HG03064 (cell line): ENCODE data around the gene C12orf56.
"Not testable (repeated sequence)": the region's sequence is repeated elsewhere in the genome, so short reads cannot be mapped to it uniquely, and the experiment has no call there.

Experiments
- ATAC-seq: cut with Tn5 transposase; IDR thresholded peaks from one replicate; pipeline ENCODE4 v1.9.1; 2021; ENCODE audit warnings: low read depth; ENCODE audit not compliant: unreplicated experiment

Gene C12orf56

GRCh38 chr12:64387197-64387816, 3.3 kb downstream of the C12orf56 start:
- no peak for ATAC-seq

- no peak for ATAC-seq
These were observed 5.1 kb downstream of the C12orf56 start for GRCh38 chr12:64385468-64385867.

- no peak for ATAC-seq
These were observed 5.5 kb downstream of the C12orf56 start for GRCh38 chr12:64385019-64385418.

- ATAC-seq, result no peak
These were observed 6.9 kb downstream of the C12orf56 start for GRCh38 chr12:64383675-64384074.

GRCh38 chr12:64362721-64363305, 27.7 kb downstream of the C12orf56 start:
- ATAC-seq, result no peak

- ATAC-seq, result not testable (repeated sequence)
These were observed 29.4 kb downstream of the C12orf56 start for GRCh38 chr12:64361173-64361572.

- not testable (repeated sequence) for ATAC-seq
These were observed 34.3 kb downstream of the C12orf56 start for GRCh38 chr12:64356209-64356608.

GRCh38 chr12:64352181-64352580, 38.4 kb downstream of the C12orf56 start:
- ATAC-seq, result no peak

GRCh38 chr12:64351265-64351664, 39.3 kb downstream of the C12orf56 start:
- no peak for ATAC-seq

GRCh38 chr12:64347630-64348029, 42.9 kb downstream of the C12orf56 start:
- ATAC-seq, result no peak

GRCh38 chr12:64344631-64345030, 45.9 kb downstream of the C12orf56 start:
- not testable (repeated sequence) for ATAC-seq

- not testable (repeated sequence) for ATAC-seq
These were observed 50.0 kb downstream of the C12orf56 start for GRCh38 chr12:64340546-64340945.

- no peak for ATAC-seq
These were observed 54.6 kb downstream of the C12orf56 start for GRCh38 chr12:64335886-64336466.

- ATAC-seq, result no peak
These were observed 57.6 kb downstream of the C12orf56 start for GRCh38 chr12:64332938-64333337.

GRCh38 chr12:64332296-64332695, 58.3 kb downstream of the C12orf56 start:
- ATAC-seq, result no peak

- not testable (repeated sequence) for ATAC-seq
These were observed 61.4 kb downstream of the C12orf56 start for GRCh38 chr12:64329031-64329710.

GRCh38 chr12:64325055-64325454, 65.5 kb downstream of the C12orf56 start:
- no peak for ATAC-seq

- no peak for ATAC-seq
These were observed 66.9 kb downstream of the C12orf56 start for GRCh38 chr12:64323476-64324225.

- no peak for ATAC-seq
These were observed 67.6 kb downstream of the C12orf56 start for GRCh38 chr12:64323006-64323405.

GRCh38 chr12:64320611-64321010, 69.9 kb downstream of the C12orf56 start:
- ATAC-seq, result no peak
